NCI-H1930 (cell line): ENCODE results near the gene FNIP1.
"Not testable (repeated sequence)": the region's sequence is repeated elsewhere in the genome, so short reads cannot be mapped to it uniquely, and the experiment has no call there.

Experiments used
- DNase-seq, 2 experiments: peaks; one replicate each; lab custom pipeline; 2025; lab: John Stamatoyannopoulos, UW

Gene FNIP1

DNA sequence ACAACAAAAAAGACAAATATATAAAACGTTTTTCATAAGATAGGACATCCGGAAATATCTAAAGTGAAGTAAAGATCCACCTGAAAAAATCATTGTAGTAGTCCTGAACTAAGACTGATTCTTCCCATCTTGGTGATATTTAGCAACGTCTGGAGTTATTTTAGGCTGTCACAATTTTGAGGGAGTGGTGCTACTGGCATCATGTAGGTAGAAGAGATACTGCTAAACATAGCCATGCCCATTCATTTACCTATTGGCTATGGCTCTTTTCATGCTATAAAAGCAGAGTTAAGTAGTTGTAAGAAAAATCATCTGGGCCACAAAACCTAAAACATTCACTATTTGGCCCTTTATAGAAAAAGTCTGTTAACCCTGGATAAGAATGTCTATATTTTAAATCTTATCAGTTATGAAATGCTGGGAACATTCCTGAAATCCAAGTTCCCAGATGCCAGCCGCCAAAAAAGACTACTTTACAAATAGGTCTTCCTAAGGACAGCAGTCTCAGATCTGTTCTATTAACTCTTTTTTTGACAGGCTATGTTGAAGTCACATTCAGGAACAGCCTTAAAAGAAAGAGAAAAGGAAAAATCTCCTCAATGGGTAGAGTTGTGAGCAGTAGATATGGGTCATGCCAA is 188.8 kb downstream of the FNIP1 start:
- no peak for DNase-seq

- no peak for DNase-seq
These were observed 189.4 kb downstream of the FNIP1 start for GRCh38 chr5:131607418-131607817.

DNA sequence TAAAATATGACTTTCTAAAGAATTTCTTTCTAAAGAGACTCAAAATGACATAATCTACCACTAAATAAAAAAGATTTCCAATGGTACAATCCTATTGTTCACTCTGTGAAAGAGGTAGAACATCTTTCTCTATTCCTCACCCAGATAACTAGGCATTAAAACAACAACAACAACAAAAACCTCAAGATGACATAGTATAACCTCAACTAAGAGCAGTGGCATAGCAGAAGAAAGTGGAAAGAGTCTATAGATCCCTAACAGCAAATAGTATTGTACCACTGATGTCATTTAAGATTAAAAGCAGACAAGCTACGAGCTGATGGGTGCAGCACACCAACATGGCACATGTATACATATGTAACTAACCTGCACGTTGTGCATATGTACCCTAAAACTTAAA is 191.7 kb downstream of the FNIP1 start:
- no peak for DNase-seq

GRCh38 chr5:131595088-131596033 is 201.5 kb downstream of the FNIP1 start:
- DNase-seq = no peak

DNA sequence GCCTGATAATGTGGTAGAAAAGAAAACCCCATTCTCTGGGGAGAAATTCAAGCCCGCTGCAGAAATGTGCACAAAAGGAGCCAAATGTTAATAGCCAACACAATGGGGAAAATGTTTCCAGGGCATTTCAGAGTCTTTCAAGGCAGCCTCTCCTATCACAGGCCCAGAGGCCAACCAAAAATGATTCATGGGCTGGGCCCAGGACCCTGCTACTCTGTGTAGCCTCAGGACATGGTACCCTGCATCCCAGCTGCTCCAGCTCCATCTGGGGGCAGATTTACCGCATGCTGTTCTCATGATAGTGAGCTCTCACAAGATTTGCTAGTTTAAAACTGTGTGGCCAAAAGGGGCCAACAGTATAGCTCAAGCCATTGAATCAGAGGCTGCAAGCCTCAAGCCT is 202.9 kb downstream of the FNIP1 start:
- no peak for DNase-seq

DNA sequence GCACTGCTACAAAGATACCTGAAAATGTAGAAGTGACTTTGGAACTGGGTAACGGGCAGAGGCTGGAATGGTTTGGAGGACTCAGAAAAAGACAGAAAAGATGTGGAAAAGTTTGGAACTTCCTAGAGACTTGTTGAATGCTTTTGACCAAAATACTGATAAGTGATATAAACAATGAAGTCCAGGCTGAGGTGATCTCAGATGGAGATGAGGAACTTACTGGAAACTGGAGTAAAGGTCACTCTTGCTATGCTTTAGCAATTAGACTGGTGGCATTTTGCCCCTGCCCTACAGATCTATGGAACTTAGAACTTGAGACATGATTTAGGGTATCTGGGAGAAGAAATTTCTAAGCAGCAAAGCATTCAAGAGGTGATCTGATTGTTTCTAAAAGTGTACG is 203.4 kb downstream of the FNIP1 start:
- DNase-seq = not testable (repeated sequence)
